Panc1 (cell line): ENCODE results near the gene EPN2.

ENCODE experiments used
- CTCF ChIP-seq: fragments of 450-650 bp; IDR thresholded peaks from 2 replicates; pipeline ENCODE4 v1.5.1; 2017; ENCODE audit warnings: mild to moderate bottlenecking
- SIN3A ChIP-seq: IDR thresholded peaks from 2 replicates; pipeline ENCODE4 v1.6.1; 2012; ENCODE audit warnings: low read depth, mild to moderate bottlenecking, low read length, moderate library complexity, borderline replicate concordance; ENCODE audit not compliant: insufficient read depth

GRCh38 chr17:19378416-19379360 lies 141.5 kb downstream of the EPN2 start, which contains the start of gene MAPK7:
- no peak for TF ChIP-seq SIN3A
- no peak for TF ChIP-seq CTCF
